ENCODE results near the gene SNAPC5.
"Not testable (repeated sequence)": the region's sequence is repeated elsewhere in the genome, so short reads cannot be mapped to it uniquely, and the experiment has no call there.

SNAPC5 gene, protein sequence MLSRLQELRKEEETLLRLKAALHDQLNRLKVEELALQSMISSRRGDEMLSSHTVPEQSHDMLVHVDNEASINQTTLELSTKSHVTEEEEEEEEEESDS

DNA sequence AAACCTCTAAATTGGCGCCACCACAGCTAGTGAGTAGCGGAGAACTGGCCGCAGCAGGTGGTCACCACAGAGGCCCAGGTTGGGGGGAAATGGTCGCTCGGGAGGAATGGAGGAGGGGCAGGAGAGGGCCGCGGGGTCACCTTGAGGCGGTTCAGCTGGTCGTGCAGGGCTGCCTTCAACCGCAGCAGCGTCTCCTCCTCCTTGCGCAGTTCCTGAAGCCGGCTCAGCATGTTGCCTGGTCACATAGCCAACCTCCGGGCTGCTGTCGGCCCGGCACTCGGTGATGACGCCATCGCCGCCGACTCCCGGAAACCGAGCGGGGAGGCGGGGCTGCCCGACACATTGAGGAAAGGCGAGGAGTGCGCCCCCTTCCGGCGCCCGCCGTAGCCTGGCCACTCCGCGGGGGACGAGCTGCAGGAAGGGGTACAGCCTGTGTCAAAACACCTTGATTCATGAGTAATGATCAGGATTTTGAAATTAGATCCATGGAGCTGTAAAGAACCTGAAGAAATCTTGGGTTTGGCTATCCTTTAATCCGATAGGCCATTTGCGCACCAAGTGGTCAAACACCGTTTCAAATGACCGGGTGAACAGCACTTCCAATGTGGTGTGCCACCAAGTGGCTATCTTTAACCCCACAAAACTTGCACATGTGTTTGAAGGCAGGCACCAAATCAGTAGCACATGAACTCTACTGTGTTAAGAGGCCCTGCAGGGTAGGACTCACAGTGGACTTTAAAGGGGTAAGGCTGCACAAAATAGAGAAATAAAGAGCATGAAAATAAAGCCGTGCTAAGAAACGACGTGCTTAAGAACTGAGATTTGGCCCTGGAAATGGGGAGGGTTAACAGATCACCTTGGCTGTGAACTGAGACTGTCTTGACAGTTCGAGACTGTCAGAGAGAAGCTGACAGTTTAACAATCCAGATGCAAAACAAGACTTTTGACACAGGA, at the start of gene SNAPC5:
SNAPC5 (minus strand) TSS at position 261 of the 954 bp plus-strand sequence; CDS start at position 230, 31 bp downstream.
- no peak for FAIRE-seq

DNA sequence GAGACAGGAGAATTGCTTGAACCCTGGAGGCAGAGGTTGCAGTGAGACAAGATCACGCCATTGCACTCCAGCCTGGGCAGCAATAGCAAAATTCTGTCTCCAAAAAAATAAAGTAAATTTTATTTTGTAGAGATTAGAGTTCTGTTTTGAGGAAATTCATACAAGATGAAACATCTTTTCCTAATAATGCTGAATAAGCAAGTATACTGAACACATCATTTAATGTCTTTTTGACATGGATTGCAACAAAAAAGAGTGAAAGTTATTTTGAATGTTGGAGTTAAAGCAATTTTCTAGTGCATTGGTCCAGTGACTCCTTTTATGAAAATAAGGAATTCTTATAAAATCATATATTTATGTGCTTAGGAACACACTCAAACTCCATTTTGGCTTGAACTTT, 47.7 kb upstream of the SNAPC5 start:
- no peak for FAIRE-seq

More for the DNA sequence above, at the start of gene SNAPC5:
- DNase-seq (ENCODE audit: insufficient read length, low spot score) = peak; percentile 91

DNA sequence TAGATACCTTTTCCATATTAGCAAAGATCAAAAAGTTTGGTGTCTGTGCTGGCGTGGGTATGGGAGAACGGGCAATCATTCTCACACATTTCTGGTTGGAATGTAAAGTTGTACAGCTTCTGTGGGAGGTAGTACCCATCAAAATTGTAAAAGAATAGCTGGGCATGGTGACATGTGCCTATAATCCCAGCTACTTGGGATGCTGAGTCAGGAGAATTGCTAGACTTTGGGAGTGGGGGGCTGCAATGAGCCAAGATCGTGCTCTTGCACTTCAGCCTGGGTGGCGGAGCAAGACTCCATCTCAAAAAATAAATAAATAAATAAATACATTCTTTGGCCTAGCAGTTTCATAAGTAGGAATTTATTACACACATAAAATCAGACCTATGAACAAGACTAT, 45.3 kb upstream of the SNAPC5 start:
- no peak for DNase-seq (ENCODE audit: insufficient read length, low spot score)
- FAIRE-seq = no peak

More for the DNA sequence above, 47.7 kb upstream of the SNAPC5 start:
- no peak for DNase-seq (ENCODE audit: insufficient read length, low spot score)

DNA sequence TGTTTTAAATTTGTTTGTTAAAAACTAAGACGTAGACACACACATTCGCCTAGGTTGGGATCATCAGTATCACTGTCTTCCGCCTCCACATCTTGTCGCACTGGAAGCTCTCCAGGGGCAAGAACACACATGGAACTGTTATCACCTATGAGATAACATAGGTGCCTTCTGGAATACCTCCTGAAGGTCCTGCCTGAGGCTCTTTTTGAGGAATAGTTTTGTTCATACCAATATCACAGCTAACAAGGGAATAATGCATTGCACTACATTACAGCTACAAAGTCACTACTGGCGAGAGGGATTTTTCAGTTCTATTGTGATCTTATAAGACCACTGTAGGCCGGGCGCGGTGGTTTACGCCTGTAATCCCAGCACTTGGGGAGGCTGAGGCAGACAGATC, 37.5 kb upstream of the SNAPC5 start:
- DNase-seq (ENCODE audit: insufficient read length, low spot score) = no peak
- FAIRE-seq = no peak

DNA sequence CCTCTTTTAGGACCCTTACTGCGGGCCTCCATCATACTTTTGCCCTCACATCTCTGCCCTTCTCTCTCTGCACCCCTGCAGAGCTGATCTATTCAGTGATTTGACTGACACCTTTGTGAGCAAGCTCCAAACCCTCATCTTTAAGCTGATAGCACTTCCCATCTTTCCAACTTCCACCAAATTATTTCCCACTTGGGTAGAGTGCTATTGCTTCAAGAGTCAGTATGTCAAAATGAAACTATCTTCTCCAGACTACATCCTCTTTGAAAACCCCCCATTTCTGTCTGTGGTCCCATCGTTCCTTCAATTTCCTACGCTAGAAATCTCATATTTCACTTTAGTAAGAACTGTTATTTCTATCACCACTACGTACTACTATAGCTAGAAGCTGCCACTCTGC, 27.3 kb upstream of the SNAPC5 start:
- FAIRE-seq (no peak), DNase-seq (ENCODE audit: insufficient read length, low spot score) (no peak)

DNA sequence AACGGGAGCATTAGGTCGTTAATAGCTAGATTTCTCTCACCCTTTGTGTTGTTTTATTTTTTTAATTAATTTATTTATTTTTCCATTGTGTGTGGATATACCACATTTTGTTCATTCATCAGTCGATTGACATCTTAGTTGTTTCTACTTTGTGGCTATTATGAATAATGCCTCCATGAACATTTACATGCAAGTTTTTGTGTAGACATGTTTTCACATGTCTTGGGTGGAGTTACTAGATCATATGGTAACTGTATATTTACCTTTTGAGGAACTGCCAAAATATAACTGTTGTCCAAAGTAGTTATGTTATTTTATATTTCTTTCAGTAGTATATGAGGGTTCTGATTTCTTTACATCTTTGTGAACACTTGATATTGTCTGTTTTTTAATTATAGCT, 26.4 kb upstream of the SNAPC5 start:
- no peak for FAIRE-seq
- DNase-seq (ENCODE audit: insufficient read length, low spot score) = no peak

DNA sequence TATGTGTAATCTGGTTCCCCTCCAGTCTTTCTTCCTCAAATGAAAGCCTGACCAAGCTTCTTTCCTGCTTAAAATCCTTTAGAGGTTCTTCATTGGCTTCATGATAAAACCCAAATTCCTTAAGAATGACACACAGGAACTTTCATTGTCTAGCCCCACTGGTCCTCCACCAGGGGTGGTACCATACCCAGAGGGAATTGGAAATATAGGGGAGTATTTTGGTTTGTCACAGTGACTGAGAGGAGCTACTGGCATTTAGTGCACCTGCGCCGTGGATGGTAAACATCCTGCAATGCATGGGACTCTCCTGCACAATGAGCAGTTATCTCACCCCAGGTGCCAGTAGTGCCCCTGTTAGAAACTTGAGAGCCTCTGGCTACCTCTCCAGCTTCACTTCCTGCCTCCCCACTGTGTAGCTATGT, 18.4 kb upstream of the SNAPC5 start:
- DNase-seq (ENCODE audit: insufficient read length, low spot score) (no peak), FAIRE-seq (no peak)

DNA sequence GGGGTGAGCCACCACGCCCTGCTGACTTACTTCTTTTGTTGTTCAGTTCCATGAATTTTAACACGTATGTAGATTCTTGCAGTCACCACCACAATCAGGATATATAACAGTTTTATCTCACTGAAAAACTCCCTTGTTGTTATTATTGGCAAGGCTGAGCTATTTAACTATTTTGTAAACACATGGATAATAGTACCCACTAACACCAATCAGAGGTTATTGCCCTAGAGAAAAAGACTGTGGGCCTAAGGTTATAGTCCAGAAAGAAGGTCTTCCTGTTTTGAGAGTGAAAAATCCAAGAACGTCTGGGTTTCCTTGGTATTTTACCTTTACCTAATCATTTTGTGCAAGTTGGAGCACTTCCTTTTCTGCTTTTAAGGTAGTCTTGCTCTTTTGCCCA, 17.0 kb upstream of the SNAPC5 start:
- DNase-seq (ENCODE audit: insufficient read length, low spot score) (no peak), FAIRE-seq (no peak)

DNA sequence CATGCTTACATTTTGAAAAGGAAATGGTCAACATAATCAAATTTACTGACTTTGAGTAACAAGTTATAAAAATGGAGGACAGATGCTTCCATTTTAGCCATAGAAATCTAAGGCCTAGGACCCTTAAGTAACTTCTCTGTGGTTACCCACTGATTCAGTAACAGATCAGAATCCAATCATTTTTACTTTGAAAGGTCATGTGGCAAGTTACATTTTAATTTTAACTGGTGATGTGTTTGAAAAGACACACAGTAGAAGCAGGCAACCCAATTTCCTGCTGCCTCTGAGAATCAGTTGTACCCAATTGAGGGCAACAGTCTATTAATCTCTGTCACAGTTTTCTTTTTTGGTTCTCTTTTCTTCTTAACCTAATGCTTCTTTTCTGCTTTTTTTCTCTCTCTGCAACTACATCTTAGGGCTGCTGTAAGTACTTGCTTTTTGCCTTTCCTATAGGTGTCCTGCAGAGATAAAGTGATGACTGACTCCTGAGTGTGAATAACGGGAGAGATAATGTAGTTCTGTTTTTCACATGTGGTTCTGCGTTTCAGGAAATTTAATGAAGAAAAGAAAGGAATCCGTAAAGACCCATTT, 10.8 kb upstream of the SNAPC5 start:
- DNase-seq (ENCODE audit: insufficient read length, low spot score) (no peak), FAIRE-seq (no peak)

DNA sequence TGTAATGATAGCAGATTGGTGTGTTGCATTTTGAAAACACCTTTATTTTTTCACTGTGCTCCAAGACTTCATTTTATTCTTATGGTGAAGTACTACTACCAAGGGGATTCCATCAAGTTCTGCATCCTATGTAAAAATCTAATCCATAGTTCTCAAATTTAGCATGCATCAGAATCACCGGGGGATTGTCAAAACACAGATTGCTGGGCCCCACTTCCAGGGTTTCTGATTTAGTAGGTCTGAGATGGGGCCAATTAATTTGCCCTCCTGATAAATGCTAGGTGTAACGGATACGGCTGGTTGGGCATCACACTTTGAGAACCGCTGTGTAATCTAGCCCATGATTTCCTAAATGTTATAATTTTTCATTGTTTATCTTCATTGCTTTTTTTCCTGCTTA, 8.3 kb upstream of the SNAPC5 start:
- DNase-seq (ENCODE audit: insufficient read length, low spot score) (no peak), FAIRE-seq (no peak)

DNA sequence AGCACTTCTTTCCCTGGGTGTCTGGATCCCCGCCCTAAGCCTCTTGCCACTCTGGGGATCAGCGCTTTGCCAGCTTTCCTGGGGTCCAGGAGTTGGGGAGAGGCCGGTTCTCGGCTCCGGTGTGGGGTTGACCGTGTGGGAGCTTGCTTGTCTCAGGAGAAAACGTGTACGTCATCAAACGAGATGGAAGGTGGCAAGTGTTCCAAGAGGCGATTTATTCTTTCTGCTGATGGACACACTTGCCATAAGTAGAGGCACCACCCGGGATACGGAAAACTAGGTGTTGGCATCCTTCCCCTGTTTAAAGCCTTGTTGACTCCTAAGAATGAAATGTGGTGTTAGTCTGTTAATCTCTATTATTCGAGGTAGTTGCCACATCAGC, 7.9 kb upstream of the SNAPC5 start:
- peak; percentile 27 for DNase-seq (ENCODE audit: insufficient read length, low spot score)
- no peak for FAIRE-seq

DNA sequence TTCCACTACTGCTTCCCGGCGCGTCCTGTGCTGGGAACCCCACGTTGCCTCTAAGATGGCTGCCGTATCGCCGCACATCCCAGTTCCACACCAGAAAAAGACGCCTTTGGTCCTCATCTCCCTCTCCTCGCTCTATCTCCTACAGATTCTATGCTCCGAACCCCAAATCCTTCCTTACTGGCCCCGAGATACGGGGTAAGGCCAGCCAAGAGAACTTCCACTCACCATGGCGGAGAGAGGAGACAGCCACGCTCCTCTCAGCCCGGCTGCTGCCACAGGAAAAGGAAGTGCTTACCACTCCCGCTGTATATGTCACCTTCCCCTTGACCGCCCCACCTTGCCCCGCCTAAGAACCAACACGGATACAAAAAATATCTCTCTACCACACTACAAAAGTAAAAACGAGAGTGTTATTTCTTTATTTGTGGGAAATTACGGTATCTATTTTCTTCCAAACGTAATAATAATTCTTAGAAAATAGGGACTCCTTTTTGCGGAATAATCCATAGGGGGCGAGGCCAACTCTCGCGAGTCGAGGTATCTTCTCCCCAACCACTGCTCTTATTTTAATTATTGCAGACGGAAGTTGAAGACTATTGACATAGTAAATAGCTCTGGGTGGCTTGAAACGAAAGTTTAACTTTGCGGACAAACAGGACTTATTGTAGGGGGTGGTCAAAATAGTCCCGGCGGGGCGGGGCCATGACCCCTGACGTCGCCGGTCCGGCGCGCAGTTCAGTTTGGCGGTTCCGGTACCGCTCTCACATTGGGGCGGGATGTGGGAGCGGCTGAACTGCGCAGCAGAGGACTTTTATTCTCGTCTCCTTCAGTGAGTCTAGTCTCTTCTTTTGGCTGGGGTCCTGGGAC, 7.2 kb upstream of the SNAPC5 start, which contains the start of the genes RPL4 and ZWILCH:
RPL4 (minus strand) TSS at position 293 of the 867 bp plus-strand sequence; CDS start at position 228, 65 bp downstream.
ZWILCH (plus strand) TSS at position 764 of the 867 bp plus-strand sequence; CDS start at position 777, 13 bp downstream.
- FAIRE-seq (no peak), DNase-seq (ENCODE audit: insufficient read length, low spot score) (peak; percentile 64)

DNA sequence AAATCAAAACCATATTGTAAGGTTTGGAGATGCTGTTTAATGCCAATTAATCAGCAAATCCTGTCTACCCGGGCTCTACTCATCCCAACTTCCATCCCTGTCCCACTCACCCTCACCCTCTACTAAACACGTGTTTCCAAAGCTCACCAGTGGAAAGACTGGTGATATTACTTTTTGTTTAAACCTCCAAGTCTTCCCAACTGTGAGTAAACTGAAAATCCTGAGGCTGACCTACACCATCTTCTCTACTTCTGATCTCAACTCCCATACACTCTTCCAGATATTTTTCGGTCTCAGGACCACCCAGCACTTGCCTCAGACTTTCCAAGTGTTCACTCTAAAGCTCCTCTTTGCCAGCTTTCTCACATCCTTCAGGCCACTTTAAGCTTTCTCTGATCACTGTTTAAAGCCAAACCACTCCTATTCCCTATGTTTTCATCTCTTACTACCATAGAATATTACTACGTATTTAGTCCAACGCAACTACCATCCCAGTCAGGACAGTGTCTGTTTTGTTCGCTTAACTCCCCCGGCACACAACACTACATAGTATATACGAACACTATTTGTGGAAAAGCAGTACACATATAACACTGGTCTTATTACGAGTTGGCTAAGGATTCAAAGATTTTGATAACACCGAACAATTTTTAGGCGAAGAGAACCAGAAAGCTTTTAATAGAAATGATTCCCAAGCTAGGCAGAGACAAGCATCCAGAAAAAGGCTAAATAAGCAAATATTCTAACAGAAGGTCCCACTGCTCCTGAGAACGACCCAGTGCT, 6.4 kb upstream of the SNAPC5 start:
- DNase-seq (ENCODE audit: insufficient read length, low spot score) (no peak), FAIRE-seq (no peak)

DNA sequence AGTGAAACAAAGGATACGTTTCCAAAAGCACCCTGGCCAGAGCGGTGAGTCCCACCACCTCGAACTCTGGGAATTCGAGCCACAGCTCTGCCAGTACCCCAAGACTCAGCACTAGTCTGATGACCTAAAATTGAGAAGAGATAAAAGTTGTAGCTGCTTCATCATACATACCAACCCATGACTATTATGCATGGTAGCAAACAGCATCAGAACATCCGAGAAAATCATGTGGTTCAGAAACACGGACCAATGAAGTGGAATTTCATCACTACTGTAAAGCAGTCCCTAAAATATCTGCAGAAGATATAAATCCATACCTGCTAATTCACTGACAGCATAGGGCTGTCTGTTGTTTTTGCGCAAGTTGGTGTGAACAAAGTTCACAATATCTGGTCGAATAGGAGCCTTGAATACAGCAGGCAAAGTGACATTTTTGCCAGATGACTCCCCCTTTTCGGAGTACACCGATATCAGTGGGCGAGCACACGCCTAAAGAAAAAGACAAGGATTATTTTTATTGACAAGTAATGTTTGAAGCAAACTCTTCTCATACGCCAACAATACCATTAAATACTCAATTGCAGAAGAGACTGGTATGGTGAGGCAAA, 5.6 kb upstream of the SNAPC5 start:
- not testable (repeated sequence) for DNase-seq (ENCODE audit: insufficient read length, low spot score); FAIRE-seq

DNA sequence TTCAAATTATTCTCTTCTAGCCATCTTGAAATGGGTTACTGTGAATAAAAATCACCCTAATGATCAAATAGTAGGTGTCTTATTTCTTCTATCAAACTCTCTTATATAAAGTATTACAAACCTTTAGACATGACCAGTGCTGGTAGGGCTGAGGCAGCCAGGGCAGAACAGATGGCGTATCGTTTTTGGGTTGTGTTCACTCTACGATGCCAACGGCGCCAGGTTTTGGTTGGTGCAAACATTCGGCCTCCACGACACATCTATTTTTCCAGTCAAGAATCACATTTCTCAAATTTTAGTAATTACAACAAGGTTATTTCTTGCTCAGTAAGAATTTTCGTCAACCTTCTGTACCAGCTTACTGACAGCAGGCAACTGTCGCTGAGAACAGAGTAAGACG, 4.9 kb upstream of the SNAPC5 start:
- no peak for FAIRE-seq
- DNase-seq (ENCODE audit: insufficient read length, low spot score) = no peak

DNA sequence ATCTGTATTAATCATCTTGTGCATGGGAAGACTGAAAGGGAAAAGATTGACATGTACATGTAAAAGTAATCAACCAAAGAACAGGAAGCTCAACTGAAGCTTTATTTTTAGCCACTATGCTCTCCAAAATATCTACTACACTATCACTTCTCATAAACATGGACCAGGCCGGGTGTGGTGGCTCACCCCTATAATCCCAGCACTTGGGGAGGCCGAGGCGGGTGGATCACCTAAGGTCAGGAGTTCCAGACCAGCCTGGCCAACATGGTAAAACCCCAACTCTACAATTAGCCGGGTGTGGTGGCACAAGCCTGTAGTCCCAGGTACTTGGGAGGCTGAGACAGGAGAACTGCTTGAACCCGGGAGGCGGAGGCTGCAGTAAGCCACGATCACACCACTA, 2.8 kb upstream of the SNAPC5 start:
- FAIRE-seq; DNase-seq (ENCODE audit: insufficient read length, low spot score): not testable (repeated sequence)

DNA sequence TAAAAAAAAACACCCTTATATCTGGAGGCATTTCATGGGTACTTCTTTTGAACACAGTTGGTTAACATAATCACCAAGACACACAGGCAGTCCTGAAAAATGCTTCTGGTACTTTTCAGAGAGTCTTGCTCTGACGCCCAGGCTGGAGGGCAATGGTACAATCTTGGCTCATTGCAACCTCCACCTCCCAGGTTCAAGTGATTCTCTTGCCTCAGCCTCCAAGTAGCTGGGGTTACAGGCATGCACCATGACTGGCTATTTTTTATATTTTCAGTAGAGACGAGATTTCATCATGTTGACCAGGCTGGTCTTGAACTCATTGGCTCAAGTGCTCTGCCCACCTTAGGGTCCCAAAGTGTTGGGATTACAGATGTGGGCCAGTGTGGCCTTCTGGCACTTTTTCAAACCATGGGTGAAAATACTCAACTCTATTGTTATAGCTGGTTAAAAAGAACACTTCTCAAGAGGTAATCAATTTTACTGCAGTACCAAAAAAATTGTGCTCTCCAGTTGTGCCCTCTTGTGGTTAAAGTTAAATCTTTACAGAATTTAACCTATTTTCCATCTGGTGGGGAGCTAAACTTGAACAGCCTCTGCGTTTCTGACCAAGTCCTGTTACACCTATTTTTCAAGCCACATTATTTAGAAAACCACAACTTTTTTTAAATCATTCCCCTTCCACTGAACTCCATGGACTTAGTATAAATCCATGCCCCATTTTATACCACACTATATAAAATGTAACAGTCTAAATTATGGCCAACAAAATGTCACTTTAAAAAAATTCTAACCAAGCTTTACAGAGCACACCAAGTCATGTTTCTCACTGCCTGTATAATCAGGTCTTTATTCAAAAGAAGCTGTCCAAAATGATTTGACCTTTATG, 1.2 kb upstream of the SNAPC5 start:
- no peak for DNase-seq (ENCODE audit: insufficient read length, low spot score)
- no peak for FAIRE-seq

DNA sequence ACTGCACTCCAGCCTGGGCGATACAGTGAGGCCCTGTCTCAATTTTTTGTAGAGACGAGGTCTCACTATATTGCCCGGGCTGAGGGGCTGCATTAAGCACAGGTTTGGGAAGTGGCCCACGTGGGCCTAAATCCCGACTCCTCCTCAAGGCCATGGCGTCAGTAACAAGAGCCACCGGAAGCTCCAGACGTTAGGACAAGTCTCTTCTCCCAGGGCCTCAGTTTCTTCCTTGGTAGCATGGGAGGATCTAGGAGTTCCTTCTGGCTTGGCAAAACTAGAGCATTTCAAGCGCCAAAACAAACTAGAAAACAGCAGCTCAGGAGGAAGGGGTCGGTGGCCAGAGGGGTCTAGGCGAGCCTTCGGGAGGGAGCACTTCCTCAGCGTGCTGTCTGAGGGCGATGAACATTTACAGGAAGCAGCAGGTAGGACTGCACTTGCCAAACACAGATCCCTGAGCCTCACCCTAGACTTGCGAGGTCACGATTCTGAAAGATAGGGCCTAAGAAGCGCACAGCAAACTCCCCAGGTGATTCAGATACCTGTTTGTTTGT, 536 bp downstream of the SNAPC5 start:
- no peak for DNase-seq (ENCODE audit: insufficient read length, low spot score)

More for the DNA sequence above, 536 bp downstream of the SNAPC5 start:
- no peak for FAIRE-seq
